Measurements from ENCODE around the gene MAMDC2. TPM values are rescaled to one million over a fixed set of nuclear protein-coding genes. Genes with fewer than 3 reads are reported as not detected.

Gene MAMDC2
- total and polyA plus RNA-seq, 2 of the 4 experiments (the other 2 are of a cell fraction), result 5.0 to 5.2 TPM

DNA sequence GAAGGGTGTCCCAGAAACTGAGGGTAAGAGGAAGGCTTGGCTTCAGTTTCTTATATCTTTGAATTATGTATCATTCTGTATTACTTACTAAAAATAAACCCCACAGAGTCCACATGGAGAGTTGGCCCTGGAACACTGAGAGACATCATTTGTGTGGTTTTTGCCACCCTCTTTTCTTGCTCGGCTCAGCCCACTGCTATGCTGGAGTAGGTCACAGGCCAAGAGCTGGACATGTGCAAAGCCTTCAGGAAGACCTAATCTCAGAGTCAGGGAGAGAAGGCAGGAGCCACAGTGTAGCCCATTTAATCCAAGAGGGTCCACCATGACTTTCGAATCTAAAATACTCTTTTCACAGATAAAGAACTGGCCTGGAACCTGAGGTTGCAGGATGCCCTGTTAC, 47.5 kb downstream of the MAMDC2 start:
- Histone ChIP-seq H3K9ac (ENCODE audit: low read depth, low read length) (no peak overlapping the region), H3K27ac (ENCODE audit: insufficient read depth, low read length) (no peak overlapping the region), H4K20me1 (ENCODE audit: insufficient read depth, low read length) (no peaks in the 10 kb centered on the region), H3K4ac (ENCODE audit: low read depth, low read length) (no peak overlapping the region), H3K23ac (ENCODE audit: low read depth, low read length) (no peak overlapping the region), H3K56ac (ENCODE audit: extremely low read depth, insufficient read depth, low read length) (no peak overlapping the region), H2BK15ac (ENCODE audit: low read depth, low read length) (no peak overlapping the region), H3K9me1 (ENCODE audit: insufficient read depth, low read length) (no peaks in the 10 kb centered on the region), H2AK9ac (replicated peaks; ENCODE audit: low read depth, low read length, poor library complexity) (no peak overlapping the region), H2BK20ac (ENCODE audit: low read depth, low read length) (no peak overlapping the region), H3K79me1 (ENCODE audit: low read depth in 1 of 2, low read length in 2 of 2) (no peaks in the 10 kb centered on the region), H4K91ac (ENCODE audit: insufficient read depth, low read depth, low read length) (no peak overlapping the region), H3K27me3 (ENCODE audit: control insufficient read depth, insufficient read depth, low read length) (no peaks in the 10 kb centered on the region), H3K4me1 (ENCODE audit: control insufficient read depth, insufficient read depth, low read length) (peaks cover 3% of the 10 kb centered on the region; the same call in 1 of the 2 replicates), H3K9me3 (ENCODE audit: control insufficient read depth, insufficient read depth, low read length) (no peaks in the 10 kb centered on the region), H4K5ac (ENCODE audit: low read depth, low read length) (no peak overlapping the region), H3K14ac (replicated peaks; ENCODE audit: low read depth, low read length) (no peak overlapping the region), H4K8ac (ENCODE audit: low read depth in 2 of 2, low read length in 2 of 2) (no peak overlapping the region), H3K4me2 (ENCODE audit: low read depth, low read length) (no peak overlapping the region), H3K4me3 (ENCODE audit: insufficient read depth, low read depth, low read length) (no peak overlapping the region), H3K18ac (ENCODE audit: low read depth, low read length) (no peak overlapping the region), H2AK5ac (ENCODE audit: low read depth, low read length) (no peak overlapping the region), H2BK120ac (ENCODE audit: low read depth, low read length) (no peak overlapping the region), H3K36me3 (ENCODE audit: control insufficient read depth, insufficient read depth, low read length) (no peaks in the 10 kb centered on the region), H2BK5ac (ENCODE audit: low read depth, low read length, poor library complexity, severe bottlenecking) (no peak overlapping the region), H2AFZ (replicated peaks; ENCODE audit: low read length, poor library complexity) (no peak overlapping the region)
- ChIA-PET CTCF (no interaction called here), POLR2A (ENCODE audit: unreplicated experiment) (no interaction called here)
- in situ Hi-C loops (cut with MboI; ENCODE audit: low sequenced_read_pairs), result no loop called here
- dilution Hi-C loops (cut with HindIII; ENCODE audit: low sequenced_read_pairs, unreplicated experiment), result no loop called here
- ATAC-seq (ENCODE audit: low read depth), result no peak
- TF ChIP-seq, protein P1, sequence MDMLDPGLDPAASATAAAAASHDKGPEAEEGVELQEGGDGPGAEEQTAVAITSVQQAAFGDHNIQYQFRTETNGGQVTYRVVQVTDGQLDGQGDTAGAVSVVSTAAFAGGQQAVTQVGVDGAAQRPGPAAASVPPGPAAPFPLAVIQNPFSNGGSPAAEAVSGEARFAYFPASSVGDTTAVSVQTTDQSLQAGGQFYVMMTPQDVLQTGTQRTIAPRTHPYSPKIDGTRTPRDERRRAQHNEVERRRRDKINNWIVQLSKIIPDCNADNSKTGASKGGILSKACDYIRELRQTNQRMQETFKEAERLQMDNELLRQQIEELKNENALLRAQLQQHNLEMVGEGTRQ (IDR thresholded peaks at IDR 0.05; ENCODE audit: low read depth, low read length), result no peak
- TF ChIP-seq, protein P2, sequence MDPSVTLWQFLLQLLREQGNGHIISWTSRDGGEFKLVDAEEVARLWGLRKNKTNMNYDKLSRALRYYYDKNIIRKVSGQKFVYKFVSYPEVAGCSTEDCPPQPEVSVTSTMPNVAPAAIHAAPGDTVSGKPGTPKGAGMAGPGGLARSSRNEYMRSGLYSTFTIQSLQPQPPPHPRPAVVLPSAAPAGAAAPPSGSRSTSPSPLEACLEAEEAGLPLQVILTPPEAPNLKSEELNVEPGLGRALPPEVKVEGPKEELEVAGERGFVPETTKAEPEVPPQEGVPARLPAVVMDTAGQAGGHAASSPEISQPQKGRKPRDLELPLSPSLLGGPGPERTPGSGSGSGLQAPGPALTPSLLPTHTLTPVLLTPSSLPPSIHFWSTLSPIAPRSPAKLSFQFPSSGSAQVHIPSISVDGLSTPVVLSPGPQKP (IDR thresholded peaks at IDR 0.05; ENCODE audit: borderline replicate concordance, low read depth, low read length), result no peak
- no peak for TF ChIP-seq CHD1 (IDR thresholded peaks at IDR 0.05; ENCODE audit: low read depth, low read length)
- TF ChIP-seq POLR2A (IDR thresholded peaks at IDR 0.05; ENCODE audit: low read depth, low read length), result no peak
- TF ChIP-seq RCOR1 (IDR thresholded peaks at IDR 0.05; ENCODE audit: insufficient replicate concordance, low read length), result no peak
- TF ChIP-seq RAD21 (IDR thresholded peaks at IDR 0.05; ENCODE audit: low read length), result no peak
- TF ChIP-seq, protein P3, sequence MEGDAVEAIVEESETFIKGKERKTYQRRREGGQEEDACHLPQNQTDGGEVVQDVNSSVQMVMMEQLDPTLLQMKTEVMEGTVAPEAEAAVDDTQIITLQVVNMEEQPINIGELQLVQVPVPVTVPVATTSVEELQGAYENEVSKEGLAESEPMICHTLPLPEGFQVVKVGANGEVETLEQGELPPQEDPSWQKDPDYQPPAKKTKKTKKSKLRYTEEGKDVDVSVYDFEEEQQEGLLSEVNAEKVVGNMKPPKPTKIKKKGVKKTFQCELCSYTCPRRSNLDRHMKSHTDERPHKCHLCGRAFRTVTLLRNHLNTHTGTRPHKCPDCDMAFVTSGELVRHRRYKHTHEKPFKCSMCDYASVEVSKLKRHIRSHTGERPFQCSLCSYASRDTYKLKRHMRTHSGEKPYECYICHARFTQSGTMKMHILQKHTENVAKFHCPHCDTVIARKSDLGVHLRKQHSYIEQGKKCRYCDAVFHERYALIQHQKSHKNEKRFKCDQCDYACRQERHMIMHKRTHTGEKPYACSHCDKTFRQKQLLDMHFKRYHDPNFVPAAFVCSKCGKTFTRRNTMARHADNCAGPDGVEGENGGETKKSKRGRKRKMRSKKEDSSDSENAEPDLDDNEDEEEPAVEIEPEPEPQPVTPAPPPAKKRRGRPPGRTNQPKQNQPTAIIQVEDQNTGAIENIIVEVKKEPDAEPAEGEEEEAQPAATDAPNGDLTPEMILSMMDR (conservative IDR thresholded peaks at IDR 0.05; ENCODE audit: low read depth, low read length), result no peak
- TF ChIP-seq BHLHE40 (IDR thresholded peaks at IDR 0.05; ENCODE audit: low read depth, low read length), result no peak
- no peak for TF ChIP-seq MXI1 (IDR thresholded peaks at IDR 0.05; ENCODE audit: borderline replicate concordance, low read depth, low read length)
- TF ChIP-seq RFX5 (IDR thresholded peaks at IDR 0.05; ENCODE audit: low read depth, low read length), result no peak
- TF ChIP-seq CEBPB (IDR thresholded peaks at IDR 0.05; ENCODE audit: low read depth, low read length), result no peak
- TF ChIP-seq MAZ (IDR thresholded peaks at IDR 0.05; ENCODE audit: borderline replicate concordance, low read depth, low read length), result no peak
- TF ChIP-seq FOS (IDR thresholded peaks at IDR 0.05; ENCODE audit: low read depth, low read length), result no peak
- TF ChIP-seq NFE2L2 (IDR thresholded peaks at IDR 0.05; ENCODE audit: low read depth, low read length), result no peak
- no peak for TF ChIP-seq MAFK (IDR thresholded peaks at IDR 0.05; ENCODE audit: low read depth, low read length)
- TF ChIP-seq SMC3 (IDR thresholded peaks at IDR 0.05; ENCODE audit: low read depth, low read length), result no peak
- WGBS, 2 experiments (ENCODE audit: extremely low coverage in 2 of 2, insufficient read length in 1 of 2), result no CpG with 5 or more reads among the region's 2 CpGs
- DNase-seq, result no peak
- intact Hi-C loops (cut with micrococcal nuclease), result no loop called here
- no TSS peak for BruUV-seq (replicated peaks)

Measured in IMR-90 (cell line).